K562 (cell line): ENCODE measurements around the gene AQP2.

Experiments used
- BRCA1 ChIP-seq, 2 experiments: fragments of 450-650 bp in 1 of 2; sonication (generic) in 1 of 2; formaldehyde crosslinking in 1 of 2; IDR thresholded peaks; 2 replicates each; pipeline versions ENCODE4 v1.5.0 to v1.6.1; 2017 to 2020; ENCODE audit warnings: mild to moderate bottlenecking in 1 of 2, missing genetic modification reagents in 1 of 2
- CBFB ChIP-seq: sonication (generic); formaldehyde crosslinking; IDR thresholded peaks from 2 replicates; pipeline ENCODE4 v1.4.0; 2020; ENCODE audit warnings: mild to moderate bottlenecking, missing genetic modification reagents
- CTCF ChIP-seq, 3 experiments: IDR thresholded peaks in 2 of 3; conservative IDR thresholded peaks in 1 of 3; 2 replicates each; pipeline ENCODE4 v1.5.1; 2011 to 2012; ENCODE audit warnings: low read length in 3 of 3, mild to moderate bottlenecking in 3 of 3, control low read depth in 2 of 3, improper control_type of control experiment in 1 of 3, inconsistent platforms in 1 of 3, low read depth in 1 of 3, mixed read lengths in 1 of 3, moderate library complexity in 1 of 3; ENCODE audit not compliant: insufficient read depth in 2 of 3
- MED1 ChIP-seq: sonication (generic); formaldehyde crosslinking; IDR thresholded peaks from 2 replicates; pipeline ENCODE4 v1.8.1; 2023; ENCODE audit warnings: missing genetic modification reagents, borderline replicate concordance
- NR2C2 ChIP-seq, 2 experiments: fragments of 200-800 bp in 1 of 2; sonication (Bioruptor generic) in 1 of 2; sonication (generic) in 1 of 2; formaldehyde crosslinking in 1 of 2; IDR thresholded peaks; 2 replicates each; pipeline versions ENCODE4 v1.6.1 to v1.8.0; 2016 to 2022; ENCODE audit warnings: mild to moderate bottlenecking in 1 of 2, missing compliant biosample characterization in 1 of 2, missing genetic modification characterization in 1 of 2, missing genetic modification reagents in 1 of 2
- SMAD3 ChIP-seq: fragments of 450-650 bp; formaldehyde crosslinking; conservative IDR thresholded peaks from 2 replicates; pipeline ENCODE4 v1.4.0; 2020; ENCODE audit warnings: mild to moderate bottlenecking
- ZNF165 ChIP-seq: fragments of 250-450 bp; sonication (Bioruptor Pico); IDR thresholded peaks from 2 replicates; pipeline ENCODE4 v1.4.0; 2020; ENCODE audit warnings: borderline replicate concordance
- TF ChIP-seq, protein P1 (sequence below): sonication (generic); formaldehyde crosslinking; IDR thresholded peaks from 2 replicates; pipeline ENCODE4 v1.9.0; 2022; ENCODE audit warnings: mild to moderate bottlenecking, missing genetic modification reagents
- TF ChIP-seq, protein P2 (sequence below): sonication (generic); formaldehyde crosslinking; IDR thresholded peaks from 2 replicates; pipeline ENCODE4 v1.8.1; 2022; ENCODE audit warnings: missing genetic modification reagents

DNA sequence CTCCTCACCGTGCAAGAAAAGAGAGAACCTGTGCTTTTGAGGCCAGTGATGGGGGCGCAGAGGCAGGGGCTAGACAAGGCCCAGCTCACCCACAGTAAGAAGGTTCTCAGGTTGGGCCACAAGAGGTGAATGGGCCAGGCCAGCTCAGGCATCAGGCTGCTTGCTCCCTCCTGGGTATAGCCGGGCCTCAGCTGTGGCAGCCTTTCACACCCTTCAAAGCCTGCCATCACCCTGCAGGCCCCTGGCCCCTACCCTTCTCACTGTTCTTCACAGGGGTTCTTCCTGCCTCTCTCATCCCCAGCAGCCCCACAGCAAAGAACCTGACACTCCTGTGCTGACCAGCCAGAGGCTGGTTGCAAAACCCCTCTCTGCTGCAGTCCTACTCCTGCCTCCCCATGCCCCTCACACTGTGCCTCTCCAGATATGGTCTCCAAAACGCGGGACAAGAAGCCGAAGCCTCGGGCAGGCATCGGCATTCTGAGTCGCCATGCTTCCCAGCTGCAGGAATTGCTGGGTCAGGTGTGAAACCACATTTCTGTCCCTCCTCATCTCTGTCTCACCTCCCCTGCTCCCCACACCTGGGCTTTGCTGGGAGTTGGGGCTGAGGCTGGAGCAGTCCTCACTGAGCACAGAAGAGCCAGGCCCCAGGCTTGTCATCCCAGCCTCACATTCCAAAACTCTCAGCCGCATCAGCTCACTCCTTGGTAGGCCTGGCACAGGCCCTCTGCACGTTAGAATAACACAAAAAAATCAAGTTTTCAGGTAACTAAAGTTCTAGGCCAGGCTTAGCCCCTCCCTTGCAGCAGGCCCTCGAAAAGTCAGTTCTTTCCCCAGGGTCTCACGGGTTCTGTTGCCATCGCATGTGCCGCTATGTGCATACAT is 40.0 kb upstream of the AQP2 start:
- TF ChIP-seq, protein P1, sequence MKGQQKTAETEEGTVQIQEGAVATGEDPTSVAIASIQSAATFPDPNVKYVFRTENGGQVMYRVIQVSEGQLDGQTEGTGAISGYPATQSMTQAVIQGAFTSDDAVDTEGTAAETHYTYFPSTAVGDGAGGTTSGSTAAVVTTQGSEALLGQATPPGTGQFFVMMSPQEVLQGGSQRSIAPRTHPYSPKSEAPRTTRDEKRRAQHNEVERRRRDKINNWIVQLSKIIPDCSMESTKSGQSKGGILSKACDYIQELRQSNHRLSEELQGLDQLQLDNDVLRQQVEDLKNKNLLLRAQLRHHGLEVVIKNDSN (CRISPR knock-in tag): no peak
- TF ChIP-seq NR2C2 (CRISPR knock-in tag; IDR thresholded peaks at IDR 0.05) (no peak), NR2C2 (tag; IDR thresholded peaks at IDR 0.05) (0 out of 2 replicates have a peak, but pooled peaks have one; percentile 2), ZNF165 (no peak), SMAD3 (no peak), CTCF (IDR thresholded peaks at IDR 0.05 in 2 of 3, conservative IDR thresholded peaks at IDR 0.05 in 1 of 3; ENCODE audit: insufficient read depth in 2 of 3, low read depth in 1 of 3, low read length in 3 of 3) (no peak), MED1 (CRISPR knock-in tag) (no peak), CBFB (no peak), BRCA1 (IDR thresholded peaks at IDR 0.05) (no peak), BRCA1 (CRISPR knock-in tag; IDR thresholded peaks at IDR 0.05) (no peak)
- TF ChIP-seq, protein P2, sequence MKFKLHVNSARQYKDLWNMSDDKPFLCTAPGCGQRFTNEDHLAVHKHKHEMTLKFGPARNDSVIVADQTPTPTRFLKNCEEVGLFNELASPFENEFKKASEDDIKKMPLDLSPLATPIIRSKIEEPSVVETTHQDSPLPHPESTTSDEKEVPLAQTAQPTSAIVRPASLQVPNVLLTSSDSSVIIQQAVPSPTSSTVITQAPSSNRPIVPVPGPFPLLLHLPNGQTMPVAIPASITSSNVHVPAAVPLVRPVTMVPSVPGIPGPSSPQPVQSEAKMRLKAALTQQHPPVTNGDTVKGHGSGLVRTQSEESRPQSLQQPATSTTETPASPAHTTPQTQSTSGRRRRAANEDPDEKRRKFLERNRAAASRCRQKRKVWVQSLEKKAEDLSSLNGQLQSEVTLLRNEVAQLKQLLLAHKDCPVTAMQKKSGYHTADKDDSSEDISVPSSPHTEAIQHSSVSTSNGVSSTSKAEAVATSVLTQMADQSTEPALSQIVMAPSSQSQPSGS (CRISPR knock-in tag): no peak
